ENCODE measurements around the gene RYR1.

The RYR1 gene

DNA sequence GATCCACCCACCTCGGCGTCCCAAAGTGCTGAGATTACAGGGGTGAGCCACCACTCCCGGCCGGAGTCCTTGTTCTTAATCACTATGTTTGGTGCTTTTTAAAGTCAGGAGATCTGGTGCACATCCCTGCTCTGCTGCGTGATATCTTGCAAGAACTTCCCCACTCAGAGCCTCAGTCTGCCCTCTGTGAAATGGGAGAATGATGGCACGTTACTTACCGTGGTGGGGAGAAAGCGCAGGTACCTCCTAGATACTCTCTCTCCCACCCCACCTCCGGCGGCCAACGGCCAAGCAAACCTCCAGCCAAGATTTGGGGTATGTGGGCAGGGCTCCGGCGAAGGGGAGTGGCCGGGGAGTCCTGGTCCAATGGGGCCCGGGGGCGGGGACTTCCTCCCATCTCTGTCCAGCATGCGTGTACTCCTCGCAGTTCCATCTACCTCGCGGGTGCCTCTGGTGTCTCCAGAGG lies at the start of gene RYR1:
TSS of gene RYR1 (plus strand) at position 424 of the 466 bp plus-strand sequence. CDS start 139 bp downstream, outside the sequence.
- H3K9ac ChIP-seq (ENCODE audit: low read length): peak within 1 kb of the TSS; percentile 60
- H3K4me3 ChIP-seq (ENCODE audit: low read length): peak within 1 kb of the TSS; percentile 77
- H2AFZ ChIP-seq (ENCODE audit: low read depth, low read length): peak within 1 kb of the TSS; percentile 40; the same call in 1 of the 2 replicates
- no peaks in the 10 kb centered on the region for H3K27me3 ChIP-seq (ENCODE audit: low read depth, low read length)
- TF ChIP-seq, protein P1, sequence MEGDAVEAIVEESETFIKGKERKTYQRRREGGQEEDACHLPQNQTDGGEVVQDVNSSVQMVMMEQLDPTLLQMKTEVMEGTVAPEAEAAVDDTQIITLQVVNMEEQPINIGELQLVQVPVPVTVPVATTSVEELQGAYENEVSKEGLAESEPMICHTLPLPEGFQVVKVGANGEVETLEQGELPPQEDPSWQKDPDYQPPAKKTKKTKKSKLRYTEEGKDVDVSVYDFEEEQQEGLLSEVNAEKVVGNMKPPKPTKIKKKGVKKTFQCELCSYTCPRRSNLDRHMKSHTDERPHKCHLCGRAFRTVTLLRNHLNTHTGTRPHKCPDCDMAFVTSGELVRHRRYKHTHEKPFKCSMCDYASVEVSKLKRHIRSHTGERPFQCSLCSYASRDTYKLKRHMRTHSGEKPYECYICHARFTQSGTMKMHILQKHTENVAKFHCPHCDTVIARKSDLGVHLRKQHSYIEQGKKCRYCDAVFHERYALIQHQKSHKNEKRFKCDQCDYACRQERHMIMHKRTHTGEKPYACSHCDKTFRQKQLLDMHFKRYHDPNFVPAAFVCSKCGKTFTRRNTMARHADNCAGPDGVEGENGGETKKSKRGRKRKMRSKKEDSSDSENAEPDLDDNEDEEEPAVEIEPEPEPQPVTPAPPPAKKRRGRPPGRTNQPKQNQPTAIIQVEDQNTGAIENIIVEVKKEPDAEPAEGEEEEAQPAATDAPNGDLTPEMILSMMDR (IDR thresholded peaks at IDR 0.05; ENCODE audit: low read depth, low read length): no peak
- no peak for TF ChIP-seq EZH2phosphoT487 (IDR thresholded peaks at IDR 0.05; ENCODE audit: low read depth)
- H3K79me2 ChIP-seq (ENCODE audit: low read length): no peaks in the 10 kb centered on the region
- H3K27ac ChIP-seq (ENCODE audit: low read length): no peak within 1 kb of the TSS
- no peaks in the 10 kb centered on the region for H3K36me3 ChIP-seq (replicated peaks; ENCODE audit: low read depth, low read length)
- peak within 1 kb of the TSS; percentile 75 for H3K4me2 ChIP-seq (ENCODE audit: low read length)
- peaks cover 45% of the 10 kb centered on the region for H3K4me1 ChIP-seq (ENCODE audit: low read length)
- H4K20me1 ChIP-seq (ENCODE audit: insufficient read depth, low read length): no peaks in the 10 kb centered on the region
- H3K9me3 ChIP-seq (ENCODE audit: insufficient read depth, low read length): no peaks in the 10 kb centered on the region

- H2AFZ ChIP-seq (ENCODE audit: low read depth, low read length): no peak overlapping the region
- no peak overlapping the region for H3K9ac ChIP-seq (ENCODE audit: low read length)
- no peak overlapping the region for H3K4me3 ChIP-seq (ENCODE audit: low read length)
- no peak overlapping the region for H3K27ac ChIP-seq (ENCODE audit: low read length)
- H4K20me1 ChIP-seq (ENCODE audit: insufficient read depth, low read length): 0 out of 2 replicates have a peak, but pooled peaks cover 3% of the 10 kb centered on the region
- H3K27me3 ChIP-seq (ENCODE audit: low read depth, low read length): no peaks in the 10 kb centered on the region
- no peak for TF ChIP-seq EZH2phosphoT487 (IDR thresholded peaks at IDR 0.05; ENCODE audit: low read depth)
- TF ChIP-seq, protein P1 (IDR thresholded peaks at IDR 0.05; ENCODE audit: low read depth, low read length): no peak
- no peak overlapping the region for H3K4me2 ChIP-seq (ENCODE audit: low read length)
- H3K4me1 ChIP-seq (ENCODE audit: low read length): 0 out of 2 replicates have a peak, but pooled peaks cover 5% of the 10 kb centered on the region
- H3K36me3 ChIP-seq (replicated peaks; ENCODE audit: low read depth, low read length): peaks cover 63% of the 10 kb centered on the region
- peaks cover 5% of the 10 kb centered on the region for H3K79me2 ChIP-seq (ENCODE audit: low read length)
- no peaks in the 10 kb centered on the region for H3K9me3 ChIP-seq (ENCODE audit: insufficient read depth, low read length)
Observed at GRCh38 chr19:38383743-38384142, 49.7 kb upstream of the RYR1 start.

DNA sequence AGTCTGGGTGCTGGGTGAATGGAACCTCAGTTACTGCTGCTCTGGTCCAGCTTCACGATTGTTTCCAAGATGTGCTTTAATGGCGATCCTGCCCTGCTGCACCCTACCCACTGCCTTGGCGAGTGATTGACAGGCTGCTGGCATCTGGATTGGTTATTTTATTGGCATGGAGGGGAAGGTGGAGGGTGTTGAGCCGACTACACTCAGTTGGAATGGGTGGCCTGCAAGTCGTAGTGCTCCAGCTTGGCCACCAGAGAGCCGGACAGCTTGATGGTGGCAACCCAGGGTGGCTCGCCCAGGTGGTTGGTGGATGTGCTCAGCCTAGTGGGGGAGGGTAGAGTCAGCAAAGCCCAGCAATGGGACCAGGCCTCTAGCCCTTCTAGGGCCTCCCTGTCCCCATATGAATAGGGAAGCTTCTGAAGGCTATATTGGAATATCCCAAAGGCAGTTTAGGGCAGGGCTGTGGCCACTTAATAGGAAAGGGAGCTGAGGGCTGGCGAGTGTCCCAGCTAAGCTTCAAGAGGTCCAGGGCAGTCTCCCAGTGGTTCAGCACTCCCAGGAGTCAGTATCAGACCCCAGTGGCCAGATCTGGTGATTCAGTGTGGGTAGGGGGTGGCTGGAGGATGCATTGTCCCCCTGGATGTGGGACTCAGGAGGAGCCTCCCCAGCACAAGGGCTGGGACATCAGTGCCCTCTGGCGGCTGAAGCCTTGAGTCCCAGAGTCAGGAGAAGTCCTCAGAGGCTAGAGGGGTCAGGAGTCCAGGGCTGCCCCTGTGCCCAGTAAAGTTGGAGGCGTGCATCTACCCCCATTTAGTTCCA lies 49.1 kb upstream of the RYR1 start:
- H3K4me2 ChIP-seq (ENCODE audit: low read length): no peak overlapping the region
- peaks cover 56% of the 10 kb centered on the region for H3K36me3 ChIP-seq (replicated peaks; ENCODE audit: low read depth, low read length)
- H4K20me1 ChIP-seq (ENCODE audit: insufficient read depth, low read length): 0 out of 2 replicates have a peak, but pooled peaks cover 3% of the 10 kb centered on the region
- no peaks in the 10 kb centered on the region; the same call in 1 of the 2 replicates for H3K79me2 ChIP-seq (ENCODE audit: low read length)
- no peaks in the 10 kb centered on the region for H3K27me3 ChIP-seq (ENCODE audit: low read depth, low read length)
- no peak overlapping the region for H3K9ac ChIP-seq (ENCODE audit: low read length)
- TF ChIP-seq EZH2phosphoT487 (IDR thresholded peaks at IDR 0.05; ENCODE audit: low read depth): no peak
- TF ChIP-seq, protein P1 (IDR thresholded peaks at IDR 0.05; ENCODE audit: low read depth, low read length): peak; percentile 50
- H3K4me1 ChIP-seq (ENCODE audit: low read length): peaks cover 5% of the 10 kb centered on the region; the same call in 1 of the 2 replicates
- no peak overlapping the region for H3K27ac ChIP-seq (ENCODE audit: low read length)
- H3K9me3 ChIP-seq (ENCODE audit: insufficient read depth, low read length): no peaks in the 10 kb centered on the region
- no peak overlapping the region for H3K4me3 ChIP-seq (ENCODE audit: low read length)
- H2AFZ ChIP-seq (ENCODE audit: low read depth, low read length): no peak overlapping the region

DNA sequence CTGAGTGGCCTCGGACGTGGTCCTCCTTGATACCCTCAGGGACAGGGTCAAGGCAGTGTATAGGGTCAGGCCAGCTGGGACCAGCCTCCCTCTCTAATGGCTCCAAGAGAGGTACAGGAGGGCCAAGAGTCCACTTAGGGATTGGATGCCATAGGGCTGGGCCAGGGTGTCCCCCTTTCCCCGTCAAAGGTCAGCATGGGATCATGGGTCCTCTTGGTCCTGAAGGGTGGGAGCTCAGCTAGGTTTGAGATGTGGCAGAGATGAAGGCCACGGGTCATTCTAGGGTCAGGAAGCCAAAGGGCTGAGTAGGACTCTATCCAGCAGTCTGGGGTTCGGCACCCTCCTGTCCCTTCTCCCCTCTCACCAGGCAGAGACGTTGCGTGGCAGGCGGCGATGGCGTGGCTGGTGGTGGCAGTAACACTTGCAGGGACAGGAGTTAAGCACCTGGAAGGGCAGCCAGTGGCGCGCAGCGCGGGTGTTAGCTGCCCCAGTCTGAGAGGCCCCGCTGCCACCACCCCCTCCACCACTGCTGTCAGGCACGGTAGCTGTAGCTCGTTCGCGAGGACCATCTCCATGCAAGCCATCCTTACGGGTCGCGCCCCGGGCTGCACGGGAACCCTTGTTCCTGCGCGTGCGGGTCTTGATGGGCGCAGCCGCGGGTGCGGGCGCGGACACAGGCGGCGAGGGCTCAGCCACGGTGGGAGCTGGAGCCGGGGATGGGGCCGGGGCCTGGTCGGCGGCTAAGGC lies 48.3 kb upstream of the RYR1 start:
- no peaks in the 10 kb centered on the region for H3K27me3 ChIP-seq (ENCODE audit: low read depth, low read length)
- no peaks in the 10 kb centered on the region for H3K9me3 ChIP-seq (ENCODE audit: insufficient read depth, low read length)
- TF ChIP-seq, protein P1 (IDR thresholded peaks at IDR 0.05; ENCODE audit: low read depth, low read length): no peak
- no peak for TF ChIP-seq EZH2phosphoT487 (IDR thresholded peaks at IDR 0.05; ENCODE audit: low read depth)
- 0 out of 2 replicates have a peak, but pooled peaks cover 3% of the 10 kb centered on the region for H4K20me1 ChIP-seq (ENCODE audit: insufficient read depth, low read length)
- no peak overlapping the region for H2AFZ ChIP-seq (ENCODE audit: low read depth, low read length)
- no peak overlapping the region for H3K4me2 ChIP-seq (ENCODE audit: low read length)
- H3K4me3 ChIP-seq (ENCODE audit: low read length): no peak overlapping the region
- no peaks in the 10 kb centered on the region for H3K79me2 ChIP-seq (ENCODE audit: low read length)
- H3K9ac ChIP-seq (ENCODE audit: low read length): no peak overlapping the region
- H3K27ac ChIP-seq (ENCODE audit: low read length): no peak overlapping the region
- H3K4me1 ChIP-seq (ENCODE audit: low read length): peaks cover 5% of the 10 kb centered on the region; the same call in 1 of the 2 replicates
- peaks cover 52% of the 10 kb centered on the region for H3K36me3 ChIP-seq (replicated peaks; ENCODE audit: low read depth, low read length)

Measured in OCI-LY3 (cell line).